Measurements from ENCODE around the gene RHOBTB3.
A peak's percentile ranks its signal among the peaks of the same experiment; 100 is the strongest.

The RHOBTB3 gene

GRCh38 chr5:95759634-95760033 is 28.5 kb downstream of the RHOBTB3 start:
- Histone ChIP-seq H3K36me3 (ENCODE audit: insufficient read depth, low read length) (peaks cover 15% of the 10 kb centered on the region), H3K9ac (ENCODE audit: low read length) (no peak overlapping the region), H3K27ac (ENCODE audit: low read depth, low read length) (no peak overlapping the region), H3K9me3 (ENCODE audit: low read length) (no peaks in the 10 kb centered on the region), H3K27me3 (ENCODE audit: control insufficient read depth in 1 of 2, insufficient read depth in 2 of 2, low read length in 2 of 2) (no peaks in the 10 kb centered on the region), H3K4me3 (ENCODE audit: low read depth in 1 of 2, low read length in 2 of 2) (no peak overlapping the region), H3K4me1 (ENCODE audit: insufficient read depth, low read length) (peaks cover 26% of the 10 kb centered on the region)

GRCh38 chr5:95760273-95761191 is 29.4 kb downstream of the RHOBTB3 start:
- Histone ChIP-seq H3K27ac (ENCODE audit: low read depth, low read length) (peak overlapping the region; percentile 30), H3K9ac (ENCODE audit: low read length) (no peak overlapping the region), H3K36me3 (ENCODE audit: insufficient read depth, low read length) (peaks cover 21% of the 10 kb centered on the region), H3K4me1 (ENCODE audit: insufficient read depth, low read length) (peaks cover 26% of the 10 kb centered on the region), H3K27me3 (ENCODE audit: control insufficient read depth in 1 of 2, insufficient read depth in 2 of 2, low read length in 2 of 2) (no peaks in the 10 kb centered on the region), H3K4me3 (ENCODE audit: low read depth in 1 of 2, low read length in 2 of 2) (no peak overlapping the region), H3K9me3 (ENCODE audit: low read length) (no peaks in the 10 kb centered on the region)

- no peak overlapping the region for H3K9ac ChIP-seq (ENCODE audit: low read length)
- no peak overlapping the region for H3K27ac ChIP-seq (ENCODE audit: low read depth, low read length)
- no peak overlapping the region for H3K4me3 ChIP-seq (ENCODE audit: low read depth in 1 of 2, low read length in 2 of 2)
- peaks cover 17% of the 10 kb centered on the region for H3K36me3 ChIP-seq (ENCODE audit: insufficient read depth, low read length)
- no peaks in the 10 kb centered on the region for H3K9me3 ChIP-seq (ENCODE audit: low read length)
- H3K27me3 ChIP-seq (ENCODE audit: control insufficient read depth in 1 of 2, insufficient read depth in 2 of 2, low read length in 2 of 2): no peaks in the 10 kb centered on the region
- peaks cover 26% of the 10 kb centered on the region for H3K4me1 ChIP-seq (ENCODE audit: insufficient read depth, low read length)
Observed at GRCh38 chr5:95761771-95762651, 30.9 kb downstream of the RHOBTB3 start.

GRCh38 chr5:95762652-95763041 is 31.5 kb downstream of the RHOBTB3 start:
- no peaks in the 10 kb centered on the region for H3K9me3 ChIP-seq (ENCODE audit: low read length)
- H3K9ac ChIP-seq (ENCODE audit: low read length): no peak overlapping the region
- H3K27me3 ChIP-seq (ENCODE audit: control insufficient read depth in 1 of 2, insufficient read depth in 2 of 2, low read length in 2 of 2): no peaks in the 10 kb centered on the region
- H3K36me3 ChIP-seq (ENCODE audit: insufficient read depth, low read length): peaks cover 18% of the 10 kb centered on the region
- H3K4me1 ChIP-seq (ENCODE audit: insufficient read depth, low read length): peaks cover 26% of the 10 kb centered on the region
- H3K4me3 ChIP-seq (ENCODE audit: low read depth in 1 of 2, low read length in 2 of 2): no peak overlapping the region
- no peak overlapping the region for H3K27ac ChIP-seq (ENCODE audit: low read depth, low read length)

GRCh38 chr5:95763941-95764340 is 32.8 kb downstream of the RHOBTB3 start:
- no peak overlapping the region for H3K4me3 ChIP-seq (ENCODE audit: low read depth in 1 of 2, low read length in 2 of 2)
- no peak overlapping the region for H3K27ac ChIP-seq (ENCODE audit: low read depth, low read length)
- H3K4me1 ChIP-seq (ENCODE audit: insufficient read depth, low read length): peaks cover 26% of the 10 kb centered on the region
- no peaks in the 10 kb centered on the region for H3K9me3 ChIP-seq (ENCODE audit: low read length)
- no peak overlapping the region for H3K9ac ChIP-seq (ENCODE audit: low read length)
- no peaks in the 10 kb centered on the region for H3K27me3 ChIP-seq (ENCODE audit: control insufficient read depth in 1 of 2, insufficient read depth in 2 of 2, low read length in 2 of 2)
- H3K36me3 ChIP-seq (ENCODE audit: insufficient read depth, low read length): peaks cover 23% of the 10 kb centered on the region

GRCh38 chr5:95768731-95769130 is 37.6 kb downstream of the RHOBTB3 start:
- H3K9me3 ChIP-seq (ENCODE audit: low read length): no peaks in the 10 kb centered on the region
- peaks cover 24% of the 10 kb centered on the region for H3K36me3 ChIP-seq (ENCODE audit: insufficient read depth, low read length)
- H3K4me1 ChIP-seq (ENCODE audit: insufficient read depth, low read length): no peaks in the 10 kb centered on the region
- no peak overlapping the region for H3K4me3 ChIP-seq (ENCODE audit: low read depth in 1 of 2, low read length in 2 of 2)
- no peak overlapping the region for H3K27ac ChIP-seq (ENCODE audit: low read depth, low read length)
- no peak overlapping the region for H3K9ac ChIP-seq (ENCODE audit: low read length)
- H3K27me3 ChIP-seq (ENCODE audit: control insufficient read depth in 1 of 2, insufficient read depth in 2 of 2, low read length in 2 of 2): no peaks in the 10 kb centered on the region

- no peaks in the 10 kb centered on the region for H3K9me3 ChIP-seq (ENCODE audit: low read length)
- H3K36me3 ChIP-seq (ENCODE audit: insufficient read depth, low read length): peaks cover 13% of the 10 kb centered on the region
- no peak overlapping the region for H3K9ac ChIP-seq (ENCODE audit: low read length)
- no peaks in the 10 kb centered on the region for H3K4me1 ChIP-seq (ENCODE audit: insufficient read depth, low read length)
- H3K27ac ChIP-seq (ENCODE audit: low read depth, low read length): no peak overlapping the region
- no peaks in the 10 kb centered on the region for H3K27me3 ChIP-seq (ENCODE audit: control insufficient read depth in 1 of 2, insufficient read depth in 2 of 2, low read length in 2 of 2)
- H3K4me3 ChIP-seq (ENCODE audit: low read depth in 1 of 2, low read length in 2 of 2): no peak overlapping the region
Observed at GRCh38 chr5:95770830-95771708, 39.9 kb downstream of the RHOBTB3 start.

- Histone ChIP-seq H3K9ac (ENCODE audit: low read length) (no peak overlapping the region), H3K4me1 (ENCODE audit: insufficient read depth, low read length) (no peaks in the 10 kb centered on the region), H3K36me3 (ENCODE audit: insufficient read depth, low read length) (peaks cover 13% of the 10 kb centered on the region), H3K4me3 (ENCODE audit: low read depth in 1 of 2, low read length in 2 of 2) (no peak overlapping the region), H3K27me3 (ENCODE audit: control insufficient read depth in 1 of 2, insufficient read depth in 2 of 2, low read length in 2 of 2) (no peaks in the 10 kb centered on the region), H3K27ac (ENCODE audit: low read depth, low read length) (no peak overlapping the region), H3K9me3 (ENCODE audit: low read length) (no peaks in the 10 kb centered on the region)
Observed at GRCh38 chr5:95771892-95772291, 40.8 kb downstream of the RHOBTB3 start.

- H3K36me3 ChIP-seq (ENCODE audit: insufficient read depth, low read length): peaks cover 5% of the 10 kb centered on the region
- H3K9me3 ChIP-seq (ENCODE audit: low read length): no peaks in the 10 kb centered on the region
- no peak overlapping the region for H3K27ac ChIP-seq (ENCODE audit: low read depth, low read length)
- no peak overlapping the region for H3K9ac ChIP-seq (ENCODE audit: low read length)
- H3K4me1 ChIP-seq (ENCODE audit: insufficient read depth, low read length): no peaks in the 10 kb centered on the region
- no peaks in the 10 kb centered on the region for H3K27me3 ChIP-seq (ENCODE audit: control insufficient read depth in 1 of 2, insufficient read depth in 2 of 2, low read length in 2 of 2)
- no peak overlapping the region for H3K4me3 ChIP-seq (ENCODE audit: low read depth in 1 of 2, low read length in 2 of 2)
Observed at GRCh38 chr5:95773335-95774059, 42.4 kb downstream of the RHOBTB3 start.

GRCh38 chr5:95777441-95777840 is 46.3 kb downstream of the RHOBTB3 start:
- no peaks in the 10 kb centered on the region for H3K9me3 ChIP-seq (ENCODE audit: low read length)
- H3K4me1 ChIP-seq (ENCODE audit: insufficient read depth, low read length): peaks cover 10% of the 10 kb centered on the region
- no peak overlapping the region for H3K9ac ChIP-seq (ENCODE audit: low read length)
- H3K4me3 ChIP-seq (ENCODE audit: low read depth in 1 of 2, low read length in 2 of 2): no peak overlapping the region
- H3K27me3 ChIP-seq (ENCODE audit: control insufficient read depth in 1 of 2, insufficient read depth in 2 of 2, low read length in 2 of 2): no peaks in the 10 kb centered on the region
- no peak overlapping the region for H3K27ac ChIP-seq (ENCODE audit: low read depth, low read length)
- no peaks in the 10 kb centered on the region for H3K36me3 ChIP-seq (ENCODE audit: insufficient read depth, low read length)

All from muscle layer of colon (tissue), 2 donors.